GM12874 (cell line): ENCODE measurements around the gene PLEKHA6.

Experiments
- CTCF ChIP-seq: IDR thresholded peaks from 2 replicates; pipeline ENCODE4 v1.5.1; 2011; ENCODE audit warnings: low read depth, mild to moderate bottlenecking, control low read depth, low read length, moderate library complexity; ENCODE audit not compliant: insufficient read depth

The PLEKHA6 gene

DNA sequence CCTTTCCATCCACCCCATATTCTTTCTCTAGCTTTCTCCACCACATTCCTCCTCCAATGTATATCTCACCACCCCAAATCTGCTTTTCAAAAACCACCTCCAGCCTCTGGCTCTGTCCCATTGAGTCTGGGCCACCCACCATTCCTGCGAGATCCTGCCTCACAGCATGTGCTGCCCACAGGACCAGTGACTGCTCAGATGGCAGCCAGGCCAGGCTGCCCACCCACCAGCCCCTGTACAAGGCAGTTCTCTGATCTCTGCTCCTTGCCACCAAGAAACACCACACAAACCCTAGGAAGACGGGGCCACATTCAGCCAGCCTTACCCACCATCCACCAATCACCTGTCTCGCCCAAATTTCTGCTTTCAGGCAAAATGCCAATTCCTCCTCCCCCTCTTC is 53.7 kb downstream of the PLEKHA6 start:
- TF ChIP-seq CTCF: no peak

- TF ChIP-seq CTCF: no peak
Measured at GRCh38 chr1:204304067-204304466, 55.7 kb downstream of the PLEKHA6 start.

GRCh38 chr1:204302769-204303168 is 57.0 kb downstream of the PLEKHA6 start:
- TF ChIP-seq CTCF: no peak

DNA sequence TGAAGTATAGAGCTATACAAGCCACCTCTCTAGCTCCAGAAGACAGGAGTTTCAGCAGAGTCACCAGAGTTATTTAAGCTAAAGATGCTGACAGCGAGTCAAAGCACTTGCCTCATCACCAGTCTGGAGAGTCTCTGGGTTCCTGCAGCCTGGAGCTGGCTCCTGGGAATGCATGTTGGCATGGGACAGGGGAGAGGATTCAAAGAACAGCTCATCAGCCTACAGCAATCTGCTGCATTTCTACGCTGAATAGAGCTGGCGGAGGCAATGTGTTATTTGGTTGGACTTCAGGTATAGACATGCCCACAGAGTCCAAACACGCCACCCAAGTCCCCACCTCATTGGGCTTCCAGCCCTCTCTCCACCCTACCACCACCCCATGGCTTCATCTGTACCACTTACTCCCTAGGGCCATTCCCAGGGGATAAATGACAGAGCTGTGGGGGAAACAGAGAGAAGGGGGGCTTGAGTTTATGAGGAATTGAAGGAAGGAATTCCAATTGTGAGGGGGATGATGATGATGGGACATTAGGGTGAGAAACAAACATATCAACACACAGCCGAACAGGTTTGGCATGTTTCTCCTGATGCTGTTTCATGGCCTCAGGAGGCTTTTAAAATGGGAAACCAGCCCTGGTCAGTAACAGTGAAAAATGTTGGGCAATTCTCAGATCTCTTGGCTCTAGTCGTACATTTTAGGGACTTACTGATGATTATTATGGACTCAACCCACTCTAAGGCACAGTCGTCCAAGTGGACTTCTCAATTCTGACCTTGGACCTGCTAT is 58.4 kb downstream of the PLEKHA6 start:
- no peak for TF ChIP-seq CTCF

- no peak for TF ChIP-seq CTCF
Measured at GRCh38 chr1:204299814-204300365, 59.8 kb downstream of the PLEKHA6 start.

DNA sequence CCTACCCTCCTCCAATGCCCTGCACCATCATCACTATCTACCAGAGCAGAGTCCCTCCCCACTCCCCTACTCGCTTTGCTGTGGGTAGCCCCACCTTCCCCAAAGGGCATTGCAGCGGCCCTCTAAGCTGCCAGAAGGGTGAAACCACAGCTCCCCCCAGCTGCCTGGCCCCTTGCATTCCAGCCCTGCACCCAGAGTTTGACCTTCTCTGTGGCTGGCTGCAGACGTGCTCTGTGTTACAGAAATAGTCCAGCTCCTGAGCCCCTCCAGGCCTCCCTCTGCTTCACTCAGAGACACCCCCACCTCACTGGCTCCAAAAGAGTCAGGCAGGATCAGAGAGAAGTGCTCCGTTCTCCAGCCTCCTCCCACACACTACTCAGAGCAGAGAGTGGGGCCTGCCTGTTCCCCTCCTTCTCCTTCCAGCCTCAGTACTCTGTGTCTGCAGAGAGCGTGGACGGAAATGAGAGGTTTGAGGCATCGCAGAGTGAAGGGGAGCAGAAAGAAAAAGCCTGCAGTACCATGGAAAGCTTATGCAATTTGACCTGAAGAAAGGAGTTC is 63.2 kb downstream of the PLEKHA6 start:
- no peak for TF ChIP-seq CTCF

DNA sequence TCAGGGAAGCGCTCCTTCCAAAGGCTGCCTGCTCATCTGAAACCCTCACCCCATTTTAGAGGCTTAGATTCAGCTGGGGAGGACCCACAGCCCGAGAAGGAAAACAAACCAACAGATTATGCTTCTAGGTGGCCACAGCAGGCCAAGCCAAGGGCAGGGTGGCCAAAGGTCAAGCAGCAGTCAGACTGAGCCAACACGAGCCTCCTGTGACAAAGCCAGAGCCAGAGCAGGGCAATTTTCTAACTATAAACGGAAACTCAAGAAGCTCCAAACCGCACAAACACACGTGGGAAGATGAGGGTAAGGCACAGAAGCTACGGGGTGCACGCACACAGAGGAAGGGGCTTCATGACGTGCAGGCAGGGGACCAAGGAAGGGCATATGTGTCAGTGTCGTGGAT is 64.1 kb downstream of the PLEKHA6 start:
- no peak for TF ChIP-seq CTCF
